Uterus (tissue), 4 donors: ENCODE results near the gene MKX. TPM values are rescaled to one million over a fixed set of nuclear protein-coding genes. Genes with fewer than 3 reads are reported as not detected.

Source experiments
- DNase-seq, 2 donors: peaks; one replicate each; pipeline ENCODE4 v3.0.0-alpha.2; 2019 to 2020
- H3K27ac ChIP-seq, 2 donors: fragments of 200-600 bp; sonication (generic); 1 replicate in 1 of 2; 2 replicates in 1 of 2; pipeline ENCODE4 v1.5.1; 2016 to 2018
- H3K27me3 ChIP-seq, 2 donors: fragments of 200-600 bp; sonication (generic); one replicate each; pipeline ENCODE4 v1.5.1; 2018 to 2019; ENCODE audit warnings: control low read depth in 1 of 2
- H3K36me3 ChIP-seq, 2 donors: fragments of 200-600 bp; sonication (generic); one replicate each; pipeline ENCODE4 v1.5.1; 2019; ENCODE audit warnings: control low read depth in 1 of 2
- H3K4me1 ChIP-seq, 2 donors: fragments of 200-600 bp; sonication (generic); one replicate each; pipeline ENCODE4 v1.5.1; 2018 to 2019; ENCODE audit warnings: control low read depth in 1 of 2
- H3K4me3 ChIP-seq, 2 donors: fragments of 200-600 bp; sonication (generic); 1 replicate in 1 of 2; 2 replicates in 1 of 2; pipeline ENCODE4 v1.5.1; 2018 to 2019; ENCODE audit warnings: mild to moderate bottlenecking in 1 of 2
- H3K9me3 ChIP-seq, 2 donors: fragments of 200-600 bp; sonication (generic); one replicate each; pipeline ENCODE4 v1.5.1; 2019; ENCODE audit warnings: control low read depth in 1 of 2
- POLR2A ChIP-seq, 2 donors: fragments of 450-650 bp; IDR thresholded peaks; one replicate each; pipeline ENCODE4 v1.6.1; 2016; ENCODE audit warnings: antibody characterized with exemption in 2 of 2, mild to moderate bottlenecking in 1 of 2, moderate library complexity in 1 of 2
- intact Hi-C: fragments of 100-400 bp; cut with DNase I; formaldehyde crosslinking; loops from one replicate; pipeline ENCODE4 v1.15.1; 2023; ENCODE audit warnings: low total_unique reads
- total RNA-seq, 4 donors: library from RNA; depleted of rRNA in 3 of 4; stranded (reverse); fragments of >200 nt in 3 of 4; gene quantifications; one replicate each; pipeline versions ENCODE4 v1.1.0 to v1.2.4, GENCODE V29; 2014 to 2023
- TF ChIP-seq, protein P1 (sequence below), 4 experiments: fragments of 200-600 bp in 2 of 4; fragments of 450-650 bp in 2 of 4; sonication (generic) in 2 of 4; IDR thresholded peaks; one replicate each; pipeline ENCODE4 v1.5.1; 2016 to 2019; ENCODE audit warnings: antibody characterized with exemption in 4 of 4, mild to moderate bottlenecking in 2 of 4, moderate library complexity in 1 of 4
- donor health status: DM: yes; HTN: yes; CAD: no.

Gene MKX
- total RNA-seq, 4 donors from 2014 or later, result 4.4 to 7.6 (median 5.4) TPM

GRCh38 chr10:27783660-27784059 lies 38.0 kb upstream of the MKX start:
- Histone ChIP-seq H3K4me3 (no peak overlapping the region), H3K9me3 (no peaks in the 10 kb centered on the region), H3K4me1 (no peaks in the 10 kb centered on the region), H3K27ac (no peak overlapping the region), H3K27me3 (no peaks in the 10 kb centered on the region), H3K36me3 (no peaks in the 10 kb centered on the region)
- intact Hi-C loops, result no loop called here
- TF ChIP-seq, protein P1, sequence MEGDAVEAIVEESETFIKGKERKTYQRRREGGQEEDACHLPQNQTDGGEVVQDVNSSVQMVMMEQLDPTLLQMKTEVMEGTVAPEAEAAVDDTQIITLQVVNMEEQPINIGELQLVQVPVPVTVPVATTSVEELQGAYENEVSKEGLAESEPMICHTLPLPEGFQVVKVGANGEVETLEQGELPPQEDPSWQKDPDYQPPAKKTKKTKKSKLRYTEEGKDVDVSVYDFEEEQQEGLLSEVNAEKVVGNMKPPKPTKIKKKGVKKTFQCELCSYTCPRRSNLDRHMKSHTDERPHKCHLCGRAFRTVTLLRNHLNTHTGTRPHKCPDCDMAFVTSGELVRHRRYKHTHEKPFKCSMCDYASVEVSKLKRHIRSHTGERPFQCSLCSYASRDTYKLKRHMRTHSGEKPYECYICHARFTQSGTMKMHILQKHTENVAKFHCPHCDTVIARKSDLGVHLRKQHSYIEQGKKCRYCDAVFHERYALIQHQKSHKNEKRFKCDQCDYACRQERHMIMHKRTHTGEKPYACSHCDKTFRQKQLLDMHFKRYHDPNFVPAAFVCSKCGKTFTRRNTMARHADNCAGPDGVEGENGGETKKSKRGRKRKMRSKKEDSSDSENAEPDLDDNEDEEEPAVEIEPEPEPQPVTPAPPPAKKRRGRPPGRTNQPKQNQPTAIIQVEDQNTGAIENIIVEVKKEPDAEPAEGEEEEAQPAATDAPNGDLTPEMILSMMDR (IDR thresholded peaks at IDR 0.05), result no peak
- TF ChIP-seq POLR2A (IDR thresholded peaks at IDR 0.05), result no peak
- DNase-seq, result no peak

DNA sequence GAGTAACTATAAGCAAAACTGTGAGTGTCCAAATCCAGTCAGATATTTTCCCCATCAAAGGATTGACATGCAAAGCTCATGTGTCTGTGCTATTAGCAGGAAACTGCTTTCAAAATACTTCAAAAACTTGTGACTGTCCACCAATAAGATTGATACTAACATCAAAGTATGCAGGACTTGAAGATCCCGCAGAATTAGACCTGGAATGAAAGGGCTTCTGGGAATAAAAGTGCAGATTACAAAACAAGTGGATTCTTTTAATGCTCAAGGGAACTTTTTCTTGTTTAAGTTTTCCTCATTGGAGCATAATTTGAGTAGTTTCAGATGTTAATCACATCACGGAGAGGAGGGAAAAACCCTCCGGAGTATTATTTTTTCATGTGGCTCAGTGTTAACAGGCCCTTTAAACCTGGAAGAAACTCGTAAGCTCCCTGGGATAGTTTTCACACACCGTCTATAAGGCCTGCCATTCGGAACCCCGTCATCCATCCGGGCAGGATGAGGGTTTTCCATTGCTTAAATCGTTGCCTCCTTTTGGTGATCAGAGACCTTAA lies 33.9 kb upstream of the MKX start:
- no peak for DNase-seq
- intact Hi-C loops, result no loop called here
- H3K27me3 ChIP-seq, result no peaks in the 10 kb centered on the region
- H3K9me3 ChIP-seq, result no peaks in the 10 kb centered on the region
- H3K4me3 ChIP-seq, result no peak overlapping the region
- TF ChIP-seq, protein P1 (IDR thresholded peaks at IDR 0.05), result no peak
- TF ChIP-seq POLR2A (IDR thresholded peaks at IDR 0.05), result no peak
- H3K36me3 ChIP-seq, result no peaks in the 10 kb centered on the region
- no peak overlapping the region for H3K27ac ChIP-seq
- H3K4me1 ChIP-seq, result no peaks in the 10 kb centered on the region

DNA sequence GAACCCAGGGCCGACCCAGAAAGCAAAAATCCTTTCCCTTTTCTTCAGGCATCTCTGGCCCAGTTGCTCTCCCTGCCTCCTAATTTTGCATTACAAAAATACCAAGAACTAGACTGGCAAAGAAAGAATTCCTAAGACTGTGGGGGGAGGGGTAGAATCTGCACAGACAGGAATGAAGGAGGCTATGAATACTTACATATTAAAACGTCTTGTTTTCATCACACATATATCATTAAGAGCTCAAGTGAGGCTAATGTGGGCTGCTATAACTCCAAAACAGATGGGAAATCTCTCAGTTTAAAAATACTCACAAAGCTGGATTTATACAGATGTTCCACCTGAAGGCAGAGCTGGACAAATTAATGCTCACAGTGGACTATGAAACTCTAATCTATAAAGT lies 29.2 kb upstream of the MKX start:
- no peaks in the 10 kb centered on the region for H3K27me3 ChIP-seq
- no peaks in the 10 kb centered on the region for H3K4me1 ChIP-seq
- TF ChIP-seq, protein P1 (IDR thresholded peaks at IDR 0.05), result no peak
- TF ChIP-seq POLR2A (IDR thresholded peaks at IDR 0.05), result no peak
- intact Hi-C loops, result no loop called here
- H3K4me3 ChIP-seq, result no peak overlapping the region
- H3K36me3 ChIP-seq, result no peaks in the 10 kb centered on the region
- H3K9me3 ChIP-seq, result no peaks in the 10 kb centered on the region
- DNase-seq, result no peak
- no peak overlapping the region for H3K27ac ChIP-seq

GRCh38 chr10:27771231-27771630 lies 25.6 kb upstream of the MKX start:
- intact Hi-C loops, result no loop called here
- no peak overlapping the region for H3K27ac ChIP-seq
- H3K4me3 ChIP-seq, result no peak overlapping the region

DNA sequence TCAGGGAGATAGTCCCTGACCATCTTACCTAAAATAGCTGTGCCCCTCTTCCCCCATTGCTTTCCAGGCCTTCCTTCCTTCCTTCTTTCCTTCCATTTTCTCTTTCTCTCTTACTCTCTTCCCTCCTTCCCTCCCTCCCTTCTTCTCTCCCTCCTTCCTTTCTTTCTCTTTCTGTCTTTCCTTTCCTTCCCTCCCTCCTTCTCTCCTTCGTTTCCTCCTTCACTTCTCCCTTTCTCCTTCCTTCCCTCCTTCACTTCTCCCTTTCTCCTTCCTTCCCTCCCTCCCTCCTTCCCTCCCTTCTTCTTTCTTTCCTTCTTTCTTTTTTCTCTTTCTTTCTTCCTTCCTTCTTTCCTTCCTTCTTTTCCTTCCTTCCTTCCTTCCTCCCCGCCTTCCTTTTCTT lies 24.6 kb upstream of the MKX start:
- H3K36me3 ChIP-seq, result no peaks in the 10 kb centered on the region
- H3K9me3 ChIP-seq, result no peaks in the 10 kb centered on the region
- DNase-seq, result no peak
- TF ChIP-seq, protein P1 (IDR thresholded peaks at IDR 0.05), result no peak
- TF ChIP-seq POLR2A (IDR thresholded peaks at IDR 0.05), result no peak
- no peak overlapping the region for H3K4me3 ChIP-seq
- no peaks in the 10 kb centered on the region for H3K4me1 ChIP-seq
- intact Hi-C loops, result no loop called here
- no peak overlapping the region for H3K27ac ChIP-seq
- no peaks in the 10 kb centered on the region for H3K27me3 ChIP-seq

More at GRCh38 chr10:27771231-27771630, 25.6 kb upstream of the MKX start:
- no peaks in the 10 kb centered on the region for H3K4me1 ChIP-seq
- DNase-seq, result no peak
- no peaks in the 10 kb centered on the region for H3K9me3 ChIP-seq
- TF ChIP-seq POLR2A (IDR thresholded peaks at IDR 0.05), result no peak
- TF ChIP-seq, protein P1 (IDR thresholded peaks at IDR 0.05), result no peak
- no peaks in the 10 kb centered on the region for H3K27me3 ChIP-seq
- H3K36me3 ChIP-seq, result no peaks in the 10 kb centered on the region
